Stimulated activated CD4-positive, alpha-beta T cell treated with anti-CD3 and anti-CD28 coated beads, Interleukin-2, amount 100 ng/mL, for 48 hours (primary cell): ENCODE data around the gene AFAP1.
"Not testable (repeated sequence)": the region's sequence is repeated elsewhere in the genome, so short reads cannot be mapped to it uniquely, and the experiment has no call there.

Experiments
- DNase-seq, 2 donors: peaks; one replicate each; pipeline ENCODE4 v3.0.0-alpha.2; 2020

The AFAP1 gene

GRCh38 chr4:7945709-7946380 is 6.2 kb upstream of the AFAP1 start:
- no peak for DNase-seq

GRCh38 chr4:7944599-7945220 is 5.0 kb upstream of the AFAP1 start:
- DNase-seq = no peak

- not testable (repeated sequence) for DNase-seq
These were observed 4.0 kb upstream of the AFAP1 start for GRCh38 chr4:7943688-7944087.

GRCh38 chr4:7943211-7943610 is 3.5 kb upstream of the AFAP1 start:
- DNase-seq = no peak

GRCh38 chr4:7941965-7942496 is 2.4 kb upstream of the AFAP1 start:
- no peak for DNase-seq

- no peak for DNase-seq
These were observed 1.7 kb upstream of the AFAP1 start for GRCh38 chr4:7941111-7941964.

- no peak for DNase-seq
These were observed 868 bp downstream of the AFAP1 start for GRCh38 chr4:7938609-7939376.

- DNase-seq = no peak
These were observed 1.4 kb downstream of the AFAP1 start for GRCh38 chr4:7938266-7938608.

- DNase-seq = no peak
These were observed 2.7 kb downstream of the AFAP1 start for GRCh38 chr4:7937006-7937405.

GRCh38 chr4:7933651-7934510 is 5.8 kb downstream of the AFAP1 start:
- no peak for DNase-seq

GRCh38 chr4:7932287-7932686 is 7.4 kb downstream of the AFAP1 start:
- DNase-seq = no peak

- DNase-seq = no peak
These were observed 10.3 kb downstream of the AFAP1 start for GRCh38 chr4:7929118-7929951.

GRCh38 chr4:7928711-7929110 is 10.9 kb downstream of the AFAP1 start:
- DNase-seq = no peak

GRCh38 chr4:7926822-7927221 is 12.8 kb downstream of the AFAP1 start:
- no peak for DNase-seq

GRCh38 chr4:7924570-7924969 is 15.1 kb downstream of the AFAP1 start:
- DNase-seq = no peak

- DNase-seq = no peak
These were observed 15.5 kb downstream of the AFAP1 start for GRCh38 chr4:7924163-7924562.

- DNase-seq = no peak
These were observed 17.2 kb downstream of the AFAP1 start for GRCh38 chr4:7922466-7922865.

GRCh38 chr4:7918981-7919380 is 20.7 kb downstream of the AFAP1 start:
- DNase-seq = no peak

GRCh38 chr4:7918187-7918586 is 21.5 kb downstream of the AFAP1 start:
- DNase-seq = not testable (repeated sequence)

GRCh38 chr4:7917669-7918068 is 22.0 kb downstream of the AFAP1 start:
- DNase-seq = no peak

- DNase-seq = no peak
These were observed 23.8 kb downstream of the AFAP1 start for GRCh38 chr4:7915875-7916242.
